ENCODE results near the gene KDR. TPM values are rescaled to one million over a fixed set of nuclear protein-coding genes. Genes with fewer than 3 reads are reported as not detected.

Gene KDR
- polyA plus RNA-seq, 1 donor from 2014 or later = not detected

GRCh38 chr4:55083735-55084134 is 41.7 kb downstream of the KDR start:
- Histone ChIP-seq H3K27ac (ENCODE audit: low read length) (no peak overlapping the region), H3K9me2 (ENCODE audit: insufficient read depth, low read length) (no peaks in the 10 kb centered on the region), H4K20me1 (ENCODE audit: insufficient read depth) (no peaks in the 10 kb centered on the region), H2AFZ (ENCODE audit: low read depth, low read length) (no peak overlapping the region), H3K27me3 (ENCODE audit: insufficient read depth, low read depth, low read length) (no peaks in the 10 kb centered on the region), H3K4me3 (ENCODE audit: low read length) (no peak overlapping the region), H3K9me3 (ENCODE audit: low read length) (no peaks in the 10 kb centered on the region), H3K36me3 (ENCODE audit: insufficient read depth, low read length) (no peaks in the 10 kb centered on the region), H3F3A (ENCODE audit: insufficient read depth, low read length, poor library complexity, severe bottlenecking) (no peaks in the 10 kb centered on the region), H3K79me2 (replicated peaks; ENCODE audit: insufficient read depth, low read length) (no peaks in the 10 kb centered on the region), H3K4me2 (ENCODE audit: low read length) (no peak overlapping the region), H3K9ac (ENCODE audit: low read length) (no peak overlapping the region)
- TF ChIP-seq REST (IDR thresholded peaks at IDR 0.05; ENCODE audit: borderline replicate concordance) (no peak), MXI1 (conservative IDR thresholded peaks at IDR 0.05; ENCODE audit: poor library complexity, severe bottlenecking) (no peak), EP300 (conservative IDR thresholded peaks at IDR 0.05; ENCODE audit: poor library complexity, severe bottlenecking) (no peak), EZH2 (IDR thresholded peaks at IDR 0.05; ENCODE audit: borderline replicate concordance, insufficient read depth, low read length, poor library complexity, severe bottlenecking) (no peak)

GRCh38 chr4:55082756-55083155 is 42.6 kb downstream of the KDR start:
- Histone ChIP-seq H3K9ac (ENCODE audit: low read length) (no peak overlapping the region), H3K9me2 (ENCODE audit: insufficient read depth, low read length) (no peaks in the 10 kb centered on the region), H3K4me3 (ENCODE audit: low read length) (no peak overlapping the region), H2AFZ (ENCODE audit: low read depth, low read length) (no peak overlapping the region), H4K20me1 (ENCODE audit: insufficient read depth) (no peaks in the 10 kb centered on the region), H3F3A (ENCODE audit: insufficient read depth, low read length, poor library complexity, severe bottlenecking) (no peaks in the 10 kb centered on the region), H3K9me3 (ENCODE audit: low read length) (no peaks in the 10 kb centered on the region), H3K27me3 (ENCODE audit: insufficient read depth, low read depth, low read length) (no peaks in the 10 kb centered on the region), H3K27ac (ENCODE audit: low read length) (no peak overlapping the region), H3K79me2 (replicated peaks; ENCODE audit: insufficient read depth, low read length) (no peaks in the 10 kb centered on the region), H3K4me2 (ENCODE audit: low read length) (no peak overlapping the region), H3K36me3 (ENCODE audit: insufficient read depth, low read length) (no peaks in the 10 kb centered on the region)
- TF ChIP-seq TAF1 (IDR thresholded peaks at IDR 0.05; ENCODE audit: low read depth) (no peak), MXI1 (conservative IDR thresholded peaks at IDR 0.05; ENCODE audit: poor library complexity, severe bottlenecking) (no peak), CTCF (IDR thresholded peaks at IDR 0.05; ENCODE audit: poor library complexity, severe bottlenecking) (no peak), EP300 (conservative IDR thresholded peaks at IDR 0.05; ENCODE audit: poor library complexity, severe bottlenecking) (no peak)

GRCh38 chr4:55080174-55080865 is 45.1 kb downstream of the KDR start:
- no peak for TF ChIP-seq POLR2AphosphoS5 (IDR thresholded peaks at IDR 0.05)
- TF ChIP-seq EP300 (conservative IDR thresholded peaks at IDR 0.05; ENCODE audit: poor library complexity, severe bottlenecking) = no peak
- TF ChIP-seq SMC3 (conservative IDR thresholded peaks at IDR 0.05; ENCODE audit: poor library complexity) = no peak
- TF ChIP-seq CTCF (IDR thresholded peaks at IDR 0.05; ENCODE audit: poor library complexity, severe bottlenecking) = no peak
- TF ChIP-seq MXI1 (conservative IDR thresholded peaks at IDR 0.05; ENCODE audit: poor library complexity, severe bottlenecking) = no peak
- TF ChIP-seq TAF1 (IDR thresholded peaks at IDR 0.05; ENCODE audit: low read depth) = no peak
- no peak for TF ChIP-seq REST (IDR thresholded peaks at IDR 0.05; ENCODE audit: borderline replicate concordance)
- TF ChIP-seq EZH2 (IDR thresholded peaks at IDR 0.05; ENCODE audit: borderline replicate concordance, insufficient read depth, low read length, poor library complexity, severe bottlenecking) = no peak
- TF ChIP-seq RAD21 (conservative IDR thresholded peaks at IDR 0.05) = no peak
- no peaks in the 10 kb centered on the region for H3F3A ChIP-seq (ENCODE audit: insufficient read depth, low read length, poor library complexity, severe bottlenecking)
- H3K9ac ChIP-seq (ENCODE audit: low read length) = no peak overlapping the region
- H3K4me3 ChIP-seq (ENCODE audit: low read length) = no peak overlapping the region
- H3K27me3 ChIP-seq (ENCODE audit: insufficient read depth, low read depth, low read length) = no peaks in the 10 kb centered on the region
- no peak overlapping the region for H2AFZ ChIP-seq (ENCODE audit: low read depth, low read length)
- no peaks in the 10 kb centered on the region for H3K36me3 ChIP-seq (ENCODE audit: insufficient read depth, low read length)
- no peaks in the 10 kb centered on the region for H4K20me1 ChIP-seq (ENCODE audit: insufficient read depth)
- H3K27ac ChIP-seq (ENCODE audit: low read length) = no peak overlapping the region
- no peak overlapping the region for H3K4me2 ChIP-seq (ENCODE audit: low read length)
- H3K9me3 ChIP-seq (ENCODE audit: low read length) = no peaks in the 10 kb centered on the region
- no peaks in the 10 kb centered on the region for H3K9me2 ChIP-seq (ENCODE audit: insufficient read depth, low read length)
- no peaks in the 10 kb centered on the region for H3K79me2 ChIP-seq (replicated peaks; ENCODE audit: insufficient read depth, low read length)

All from neural cell (in vitro differentiated cells).